Neural cell (in vitro differentiated cells): ENCODE data around the gene CYBRD1. TPM values are rescaled to one million over a fixed set of nuclear protein-coding genes. Genes with fewer than 3 reads are reported as not detected.
"Not testable (repeated sequence)": the region's sequence is repeated elsewhere in the genome, so short reads cannot be mapped to it uniquely, and the experiment has no call there.

Experiments
- H2AFZ ChIP-seq: fragments of 200-600, 300-800 bp; sonication (generic), shearing (Covaris generic); 2 replicates; pipeline ENCODE4 v1.6.0; 2014; ENCODE audit warnings: low read depth, mild to moderate bottlenecking, antibody characterized with exemption, low read length, moderate library complexity
- H3F3A ChIP-seq: fragments of 200-600 bp; shearing (Covaris generic); 2 replicates; pipeline ENCODE4 v1.6.1; 2016; ENCODE audit warnings: mild to moderate bottlenecking, moderate library complexity, mixed read lengths, antibody characterized with exemption, low read length; ENCODE audit not compliant: insufficient read depth, poor library complexity, severe bottlenecking
- H3K27ac ChIP-seq: fragments of 200-600, 300-800 bp; sonication (generic), shearing (Covaris generic); 2 replicates; pipeline ENCODE4 v1.5.1; 2014; ENCODE audit warnings: mild to moderate bottlenecking, low read length, moderate library complexity
- H3K27me3 ChIP-seq: fragments of 300-800, 200-600 bp; sonication (generic), shearing (Covaris generic); 2 replicates; pipeline ENCODE4 v1.6.0; 2014; ENCODE audit warnings: mild to moderate bottlenecking, low read depth, low read length, moderate library complexity; ENCODE audit not compliant: insufficient read depth
- H3K36me3 ChIP-seq: fragments of 300-800, 200-600 bp; sonication (generic), shearing (Covaris generic); 2 replicates; pipeline ENCODE4 v1.5.1; 2014; ENCODE audit warnings: mild to moderate bottlenecking, antibody characterized with exemption, low read length, moderate library complexity; ENCODE audit not compliant: insufficient read depth
- H3K4me2 ChIP-seq: fragments of 300-800, 200-600 bp; sonication (generic), shearing (Covaris generic); 2 replicates; pipeline ENCODE4 v1.6.0; 2014; ENCODE audit warnings: mild to moderate bottlenecking, low read length
- H3K4me3 ChIP-seq: fragments of 300-800, 200-600 bp; sonication (generic), shearing (Covaris generic); 2 replicates; pipeline ENCODE4 v1.5.1; 2014; ENCODE audit warnings: mild to moderate bottlenecking, low read length, moderate library complexity
- H3K79me2 ChIP-seq: fragments of 200-600 bp; shearing (Covaris generic); replicated peaks from 2 replicates; pipeline ENCODE4 v1.6.0; 2014; ENCODE audit warnings: mild to moderate bottlenecking, low read length, moderate library complexity; ENCODE audit not compliant: insufficient read depth
- H3K9ac ChIP-seq: fragments of 300-800, 200-600 bp; sonication (generic), shearing (Covaris generic); 2 replicates; pipeline ENCODE4 v1.6.1; 2016; ENCODE audit warnings: mild to moderate bottlenecking, low read length, mixed read lengths
- H3K9me2 ChIP-seq: fragments of 200-600 bp; shearing (Covaris generic); 2 replicates; pipeline ENCODE4 v1.6.1; 2016; ENCODE audit warnings: mild to moderate bottlenecking, low read length, mixed read lengths; ENCODE audit not compliant: insufficient read depth
- H3K9me3 ChIP-seq: fragments of 200-600, 300-800 bp; sonication (generic), shearing (Covaris generic); 2 replicates; pipeline ENCODE4 v1.6.1; 2016; ENCODE audit warnings: mild to moderate bottlenecking, mixed run types, low read length, moderate library complexity, mixed read lengths
- H4K20me1 ChIP-seq: fragments of 200-600 bp; shearing (Covaris generic); 2 replicates; pipeline ENCODE4 v1.6.1; 2016; ENCODE audit warnings: mild to moderate bottlenecking, mixed run types; ENCODE audit not compliant: insufficient read depth
- EP300 ChIP-seq: fragments of 450-650 bp; conservative IDR thresholded peaks from 2 replicates; pipeline ENCODE4 v1.6.1; 2014; ENCODE audit warnings: antibody characterized with exemption, mild to moderate bottlenecking, moderate library complexity; ENCODE audit not compliant: poor library complexity, severe bottlenecking
- EZH2 ChIP-seq: fragments of 200-600, 300-800 bp; shearing (Covaris generic), sonication (generic); IDR thresholded peaks from 2 replicates; pipeline ENCODE4 v1.6.1; 2014; ENCODE audit warnings: antibody characterized with exemption, low read length, borderline replicate concordance, mild to moderate bottlenecking; ENCODE audit not compliant: insufficient read depth, poor library complexity, severe bottlenecking
- MXI1 ChIP-seq: fragments of 450-650 bp; conservative IDR thresholded peaks from 2 replicates; pipeline ENCODE4 v1.6.1; 2014; ENCODE audit warnings: antibody characterized with exemption, mild to moderate bottlenecking; ENCODE audit not compliant: poor library complexity, severe bottlenecking
- POLR2AphosphoS5 ChIP-seq: IDR thresholded peaks from 2 replicates; pipeline ENCODE4 v1.6.1; 2012
- RAD21 ChIP-seq: fragments of 450-650 bp; conservative IDR thresholded peaks from 2 replicates; pipeline ENCODE4 v1.6.1; 2014; ENCODE audit warnings: antibody characterized with exemption, mild to moderate bottlenecking, moderate library complexity
- SMC3 ChIP-seq: fragments of 450-650 bp; conservative IDR thresholded peaks from 2 replicates; pipeline ENCODE4 v1.6.1; 2014; ENCODE audit warnings: antibody characterized with exemption, mild to moderate bottlenecking, moderate library complexity; ENCODE audit not compliant: poor library complexity
- TAF1 ChIP-seq: IDR thresholded peaks from 2 replicates; pipeline ENCODE4 v1.6.1; 2012; ENCODE audit warnings: low read depth
- polyA plus RNA-seq: library from polyadenylated mRNA; depleted of rRNA; stranded (reverse); fragments of >200 nt; gene quantifications from 2 replicates; pipeline ENCODE4 v1.2.3, GENCODE V29; 2014
- TF ChIP-seq, protein P1 (sequence below): IDR thresholded peaks from 2 replicates; pipeline ENCODE4 v1.6.1; 2012; ENCODE audit warnings: borderline replicate concordance
- TF ChIP-seq, protein P2 (sequence below): fragments of 450-650 bp; IDR thresholded peaks from 2 replicates; pipeline ENCODE4 v1.5.1; 2014; ENCODE audit warnings: antibody characterized with exemption, mild to moderate bottlenecking, moderate library complexity; ENCODE audit not compliant: poor library complexity, severe bottlenecking

CYBRD1 gene
- polyA plus RNA-seq, 1 donor from 2014 or later = 0.10 TPM

DNA sequence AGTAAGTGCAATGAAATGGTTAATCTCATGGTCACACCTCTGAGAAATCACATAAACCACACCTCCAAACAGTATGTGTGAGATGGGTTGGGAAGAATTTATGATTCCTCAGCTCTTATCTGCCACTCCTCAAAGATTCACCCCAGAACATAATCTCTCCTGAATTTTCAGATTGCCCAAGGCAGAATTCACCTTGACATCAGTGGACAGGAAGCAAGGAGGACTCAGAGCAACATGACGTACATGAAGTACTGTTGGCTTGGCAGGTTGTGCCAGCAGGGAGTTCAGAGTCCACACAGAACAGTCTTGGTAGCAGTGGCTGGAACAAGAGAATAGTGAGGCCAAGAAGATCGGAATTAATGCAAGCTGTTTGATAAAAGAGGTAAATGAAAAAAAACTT, 31.7 kb upstream of the CYBRD1 start (continued):
- TF ChIP-seq SMC3 (no peak), EZH2 (no peak)

DNA sequence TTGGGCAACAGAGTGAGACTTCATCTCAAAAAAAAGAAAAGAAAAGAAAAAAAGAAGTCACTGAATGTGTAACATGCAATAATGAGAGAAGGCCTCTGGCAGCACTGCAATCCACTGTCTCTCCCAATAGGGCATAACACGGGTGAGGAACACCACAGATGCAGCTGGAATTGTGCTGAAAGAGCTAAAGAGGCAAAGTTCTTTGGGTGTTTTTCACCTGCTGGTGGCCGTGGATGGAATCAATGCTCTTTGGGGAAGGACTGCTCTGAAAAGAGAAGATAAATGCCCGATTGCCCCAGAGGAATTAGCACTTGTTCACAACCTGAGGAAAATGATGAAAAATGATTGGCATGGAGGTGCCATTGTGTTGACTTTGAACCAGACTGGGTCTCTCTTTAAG, 31.0 kb upstream of the CYBRD1 start:
- Histone ChIP-seq H3F3A (no peaks in the 10 kb centered on the region), H3K4me2 (no peak overlapping the region), H3K27ac (no peak overlapping the region), H3K9ac (no peak overlapping the region), H3K4me3 (no peak overlapping the region), H3K9me2 (no peaks in the 10 kb centered on the region), H3K27me3 (no peaks in the 10 kb centered on the region), H3K36me3 (no peaks in the 10 kb centered on the region), H4K20me1 (no peaks in the 10 kb centered on the region), H2AFZ (no peak overlapping the region), H3K9me3 (no peaks in the 10 kb centered on the region), H3K79me2 (no peaks in the 10 kb centered on the region)
- TF ChIP-seq EZH2 (no peak), RAD21 (no peak), MXI1 (no peak), POLR2AphosphoS5 (no peak), EP300 (no peak), SMC3 (no peak)
- TF ChIP-seq, protein P1, sequence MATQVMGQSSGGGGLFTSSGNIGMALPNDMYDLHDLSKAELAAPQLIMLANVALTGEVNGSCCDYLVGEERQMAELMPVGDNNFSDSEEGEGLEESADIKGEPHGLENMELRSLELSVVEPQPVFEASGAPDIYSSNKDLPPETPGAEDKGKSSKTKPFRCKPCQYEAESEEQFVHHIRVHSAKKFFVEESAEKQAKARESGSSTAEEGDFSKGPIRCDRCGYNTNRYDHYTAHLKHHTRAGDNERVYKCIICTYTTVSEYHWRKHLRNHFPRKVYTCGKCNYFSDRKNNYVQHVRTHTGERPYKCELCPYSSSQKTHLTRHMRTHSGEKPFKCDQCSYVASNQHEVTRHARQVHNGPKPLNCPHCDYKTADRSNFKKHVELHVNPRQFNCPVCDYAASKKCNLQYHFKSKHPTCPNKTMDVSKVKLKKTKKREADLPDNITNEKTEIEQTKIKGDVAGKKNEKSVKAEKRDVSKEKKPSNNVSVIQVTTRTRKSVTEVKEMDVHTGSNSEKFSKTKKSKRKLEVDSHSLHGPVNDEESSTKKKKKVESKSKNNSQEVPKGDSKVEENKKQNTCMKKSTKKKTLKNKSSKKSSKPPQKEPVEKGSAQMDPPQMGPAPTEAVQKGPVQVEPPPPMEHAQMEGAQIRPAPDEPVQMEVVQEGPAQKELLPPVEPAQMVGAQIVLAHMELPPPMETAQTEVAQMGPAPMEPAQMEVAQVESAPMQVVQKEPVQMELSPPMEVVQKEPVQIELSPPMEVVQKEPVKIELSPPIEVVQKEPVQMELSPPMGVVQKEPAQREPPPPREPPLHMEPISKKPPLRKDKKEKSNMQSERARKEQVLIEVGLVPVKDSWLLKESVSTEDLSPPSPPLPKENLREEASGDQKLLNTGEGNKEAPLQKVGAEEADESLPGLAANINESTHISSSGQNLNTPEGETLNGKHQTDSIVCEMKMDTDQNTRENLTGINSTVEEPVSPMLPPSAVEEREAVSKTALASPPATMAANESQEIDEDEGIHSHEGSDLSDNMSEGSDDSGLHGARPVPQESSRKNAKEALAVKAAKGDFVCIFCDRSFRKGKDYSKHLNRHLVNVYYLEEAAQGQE = no peak

DNA sequence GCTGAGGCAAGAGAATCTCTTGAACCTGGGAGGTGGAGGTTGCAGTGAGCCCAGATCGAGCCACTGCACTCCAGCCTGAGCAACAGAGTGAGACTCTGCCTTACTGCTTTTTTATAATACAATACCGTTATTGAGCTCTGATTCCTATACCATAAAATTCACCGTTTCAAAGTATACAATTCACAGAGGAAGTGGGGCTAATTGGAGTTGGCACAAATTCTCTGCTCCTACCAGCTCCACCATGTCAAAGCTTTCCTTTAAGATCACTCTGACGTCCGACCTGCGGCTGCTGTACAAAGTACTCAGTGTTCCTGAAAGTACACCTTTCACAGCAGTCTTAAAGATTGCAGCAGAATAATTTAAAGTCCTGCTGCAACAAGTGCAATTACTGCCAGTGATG, 29.6 kb upstream of the CYBRD1 start:
- no peak overlapping the region for H3K4me3 ChIP-seq
- TF ChIP-seq EP300 (no peak), EZH2 (no peak), MXI1 (no peak), POLR2AphosphoS5 (no peak), TAF1 (no peak), RAD21 (no peak), SMC3 (no peak)
- TF ChIP-seq, protein P2, sequence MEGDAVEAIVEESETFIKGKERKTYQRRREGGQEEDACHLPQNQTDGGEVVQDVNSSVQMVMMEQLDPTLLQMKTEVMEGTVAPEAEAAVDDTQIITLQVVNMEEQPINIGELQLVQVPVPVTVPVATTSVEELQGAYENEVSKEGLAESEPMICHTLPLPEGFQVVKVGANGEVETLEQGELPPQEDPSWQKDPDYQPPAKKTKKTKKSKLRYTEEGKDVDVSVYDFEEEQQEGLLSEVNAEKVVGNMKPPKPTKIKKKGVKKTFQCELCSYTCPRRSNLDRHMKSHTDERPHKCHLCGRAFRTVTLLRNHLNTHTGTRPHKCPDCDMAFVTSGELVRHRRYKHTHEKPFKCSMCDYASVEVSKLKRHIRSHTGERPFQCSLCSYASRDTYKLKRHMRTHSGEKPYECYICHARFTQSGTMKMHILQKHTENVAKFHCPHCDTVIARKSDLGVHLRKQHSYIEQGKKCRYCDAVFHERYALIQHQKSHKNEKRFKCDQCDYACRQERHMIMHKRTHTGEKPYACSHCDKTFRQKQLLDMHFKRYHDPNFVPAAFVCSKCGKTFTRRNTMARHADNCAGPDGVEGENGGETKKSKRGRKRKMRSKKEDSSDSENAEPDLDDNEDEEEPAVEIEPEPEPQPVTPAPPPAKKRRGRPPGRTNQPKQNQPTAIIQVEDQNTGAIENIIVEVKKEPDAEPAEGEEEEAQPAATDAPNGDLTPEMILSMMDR = no peak
- TF ChIP-seq, protein P1 = no peak
- H3K9me2 ChIP-seq = no peaks in the 10 kb centered on the region
- no peak overlapping the region for H3K4me2 ChIP-seq
- H3K27ac ChIP-seq = no peak overlapping the region
- no peaks in the 10 kb centered on the region for H3F3A ChIP-seq
- H4K20me1 ChIP-seq = no peaks in the 10 kb centered on the region
- H3K27me3 ChIP-seq = no peaks in the 10 kb centered on the region
- H2AFZ ChIP-seq = no peak overlapping the region
- H3K9ac ChIP-seq = no peak overlapping the region
- no peaks in the 10 kb centered on the region for H3K9me3 ChIP-seq
- H3K36me3 ChIP-seq = no peaks in the 10 kb centered on the region
- H3K79me2 ChIP-seq = no peaks in the 10 kb centered on the region

DNA sequence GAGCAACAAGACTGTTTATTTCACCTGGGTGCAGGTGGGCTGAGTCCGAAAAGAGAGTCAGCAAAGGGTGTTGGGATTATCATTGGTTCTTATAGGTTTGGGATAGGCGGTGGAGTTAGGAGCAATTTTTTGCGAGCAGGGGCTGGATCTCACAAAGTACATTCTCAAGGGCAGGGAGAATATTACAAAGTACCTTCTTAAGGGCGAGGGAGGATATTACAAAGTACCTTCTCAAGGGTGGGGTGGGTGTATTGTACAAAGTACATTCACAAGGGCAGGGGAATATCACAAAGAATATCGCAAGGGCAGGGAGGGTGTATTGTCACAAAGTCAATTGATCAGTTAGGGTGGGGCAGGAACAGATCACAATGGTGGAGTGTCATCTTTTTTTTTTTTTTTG, 24.6 kb upstream of the CYBRD1 start:
- H3K4me2 ChIP-seq, H3K27me3 ChIP-seq, H3K27ac ChIP-seq, H2AFZ ChIP-seq, H3K36me3 ChIP-seq, H4K20me1 ChIP-seq, H3K9ac ChIP-seq, H3K79me2 ChIP-seq, H3F3A ChIP-seq, H3K9me2 ChIP-seq, H3K9me3 ChIP-seq, H3K4me3 ChIP-seq: not testable (repeated sequence)
